RWPE2 (cell line): ENCODE measurements around the gene FIBCD1.

Source experiments
- ATAC-seq: fragments of 200-7000 bp; cut with Tn5 transposase; 3 replicates; pipeline ENCODE4 v1.9.1; 2021; ENCODE audit warnings: low read depth
- DNase-seq: peaks from one replicate; pipeline ENCODE4 v3.0.0-alpha.2; 2020; ENCODE audit warnings: low spot score
- H3K27ac ChIP-seq: fragments of 450-650 bp; 2 replicates; pipeline ENCODE4 v1.5.1; 2017; ENCODE audit warnings: mild to moderate bottlenecking; ENCODE audit not compliant: poor library complexity, severe bottlenecking
- H3K27me3 ChIP-seq: fragments of 250-450 bp; sonication (Bioruptor Pico); 2 replicates; pipeline ENCODE4 v1.5.1; 2021; ENCODE audit warnings: mild to moderate bottlenecking, moderate library complexity; ENCODE audit not compliant: insufficient read depth, poor library complexity, severe bottlenecking
- H3K36me3 ChIP-seq: fragments of 250-450 bp; sonication (Bioruptor Pico); 2 replicates; pipeline ENCODE4 v1.5.1; 2020; ENCODE audit warnings: low read depth, mild to moderate bottlenecking, moderate library complexity
- H3K4me1 ChIP-seq: fragments of 250-450 bp; sonication (Bioruptor Pico); 2 replicates; pipeline ENCODE4 v1.5.1; 2021; ENCODE audit warnings: mild to moderate bottlenecking, moderate library complexity; ENCODE audit not compliant: insufficient read depth, poor library complexity, severe bottlenecking
- H3K4me3 ChIP-seq: fragments of 250-450 bp; sonication (Bioruptor Pico); 2 replicates; pipeline ENCODE4 v1.5.1; 2021; ENCODE audit warnings: mild to moderate bottlenecking, moderate library complexity; ENCODE audit not compliant: severe bottlenecking
- H3K9me3 ChIP-seq: fragments of 250-450 bp; sonication (Bioruptor Pico); 2 replicates; pipeline ENCODE4 v1.5.1; 2021; ENCODE audit warnings: mild to moderate bottlenecking, moderate library complexity; ENCODE audit not compliant: severe bottlenecking
- CTCF ChIP-seq: fragments of 450-650 bp; IDR thresholded peaks from one replicate; pipeline ENCODE4 v1.5.1; 2017; ENCODE audit warnings: mild to moderate bottlenecking, moderate library complexity; ENCODE audit not compliant: poor library complexity, severe bottlenecking

The FIBCD1 gene

GRCh38 chr9:130884542-130885483, 54.2 kb downstream of the FIBCD1 start:
- Histone ChIP-seq H3K4me1 (peaks cover 9% of the 10 kb centered on the region), H3K27me3 (no peaks in the 10 kb centered on the region), H3K27ac (no peak overlapping the region), H3K9me3 (peaks cover 15% of the 10 kb centered on the region), H3K36me3 (peaks cover 74% of the 10 kb centered on the region), H3K4me3 (no peak overlapping the region)
- no peak for DNase-seq
- ATAC-seq = no peak
- TF ChIP-seq CTCF = no peak

- no peak for TF ChIP-seq CTCF
- Histone ChIP-seq H3K27ac (no peak overlapping the region), H3K4me1 (peaks cover 9% of the 10 kb centered on the region), H3K27me3 (no peaks in the 10 kb centered on the region), H3K4me3 (no peak overlapping the region), H3K36me3 (peaks cover 80% of the 10 kb centered on the region), H3K9me3 (peaks cover 14% of the 10 kb centered on the region)
- no peak for DNase-seq
- ATAC-seq = no peak
These were observed 54.9 kb downstream of the FIBCD1 start for GRCh38 chr9:130884111-130884531.

GRCh38 chr9:130883479-130883878, 55.6 kb downstream of the FIBCD1 start:
- TF ChIP-seq CTCF = no peak
- ATAC-seq = no peak
- peaks cover 9% of the 10 kb centered on the region for H3K4me1 ChIP-seq
- DNase-seq = no peak
- no peak overlapping the region for H3K4me3 ChIP-seq
- peaks cover 84% of the 10 kb centered on the region for H3K36me3 ChIP-seq
- H3K27me3 ChIP-seq = no peaks in the 10 kb centered on the region
- peaks cover 14% of the 10 kb centered on the region for H3K9me3 ChIP-seq
- no peak overlapping the region for H3K27ac ChIP-seq

GRCh38 chr9:130882696-130883225, 56.3 kb downstream of the FIBCD1 start:
- peaks cover 9% of the 10 kb centered on the region for H3K4me1 ChIP-seq
- no peak for ATAC-seq
- peaks cover 10% of the 10 kb centered on the region for H3K9me3 ChIP-seq
- no peak overlapping the region for H3K4me3 ChIP-seq
- no peaks in the 10 kb centered on the region for H3K27me3 ChIP-seq
- no peak for TF ChIP-seq CTCF
- DNase-seq = no peak
- H3K36me3 ChIP-seq = peaks cover 86% of the 10 kb centered on the region
- H3K27ac ChIP-seq = no peak overlapping the region

GRCh38 chr9:130881516-130881915, 57.5 kb downstream of the FIBCD1 start:
- no peak overlapping the region for H3K27ac ChIP-seq
- peaks cover 9% of the 10 kb centered on the region for H3K4me1 ChIP-seq
- TF ChIP-seq CTCF = no peak
- no peak overlapping the region for H3K4me3 ChIP-seq
- H3K36me3 ChIP-seq = peaks cover 74% of the 10 kb centered on the region
- no peak for DNase-seq
- H3K27me3 ChIP-seq = no peaks in the 10 kb centered on the region
- ATAC-seq = no peak
- peaks cover 7% of the 10 kb centered on the region for H3K9me3 ChIP-seq
